C4-2B (cell line): Measurements from ENCODE around the gene FOXD3.

ENCODE experiments used
- H3K27ac ChIP-seq: fragments of 450-650 bp; 2 replicates; pipeline ENCODE4 v1.5.1; 2017
- CTCF ChIP-seq: fragments of 450-650 bp; conservative IDR thresholded peaks from 2 replicates; pipeline ENCODE4 v1.5.1; 2017; ENCODE audit warnings: mild to moderate bottlenecking
- ZFX ChIP-seq: fragments of 450-650 bp; IDR thresholded peaks from 2 replicates; pipeline ENCODE4 v1.6.1; 2017

FOXD3 gene

DNA sequence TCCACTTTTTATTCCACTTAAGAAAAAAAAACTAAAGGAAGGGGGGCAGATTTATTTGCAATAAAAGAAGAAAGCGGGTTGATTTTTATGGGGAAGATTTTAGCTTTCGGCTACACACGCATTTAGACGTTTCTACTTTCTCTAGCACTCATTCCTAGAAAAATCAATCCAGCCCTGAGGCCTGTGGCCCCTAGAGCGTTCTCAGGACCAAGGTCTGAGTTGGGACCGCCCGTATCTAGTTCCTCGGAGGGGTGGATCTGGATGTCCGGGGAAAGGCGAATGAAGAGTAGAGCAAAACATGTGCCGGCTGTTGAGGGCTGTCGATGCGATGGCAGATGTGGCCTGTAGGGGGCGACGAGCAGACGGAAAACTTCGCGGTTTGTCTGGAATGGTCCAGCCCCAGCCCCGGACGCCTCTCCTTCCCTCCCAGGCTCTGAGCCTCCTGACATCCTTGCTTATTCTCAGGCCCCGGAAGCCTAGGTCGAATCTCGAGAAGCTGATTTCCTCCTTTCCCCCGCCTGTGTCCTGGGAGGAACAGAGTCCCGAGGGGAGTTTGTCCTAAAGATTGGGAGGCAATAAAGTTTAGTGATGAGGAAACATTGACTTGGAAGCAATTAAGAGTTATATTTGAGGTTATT, 5.2 kb downstream of the FOXD3 start:
- no peak for TF ChIP-seq ZFX
- peak; percentile 97 for TF ChIP-seq CTCF
- H3K27ac ChIP-seq: no peak overlapping the region

DNA sequence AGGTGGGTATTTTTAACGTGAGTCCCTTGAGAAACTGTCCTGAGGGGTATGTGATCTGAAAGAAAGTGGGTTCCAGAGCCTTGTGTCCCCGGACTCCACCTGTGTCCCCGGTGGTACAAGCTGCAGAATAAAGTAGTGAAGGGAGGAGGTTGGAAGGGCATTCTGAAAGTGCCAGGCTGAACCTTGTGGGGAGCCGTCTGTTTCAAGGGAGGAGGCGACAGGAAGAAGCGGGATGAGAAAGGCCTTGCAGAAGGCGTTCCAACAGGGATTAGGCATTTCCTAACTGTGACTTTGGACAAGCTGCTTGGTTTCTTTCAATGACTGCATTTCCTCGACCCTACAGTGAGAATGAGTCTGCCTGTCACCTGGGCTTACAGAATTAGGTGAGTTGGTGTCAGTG, 5.8 kb downstream of the FOXD3 start:
- TF ChIP-seq CTCF (no peak), ZFX (no peak)
- H3K27ac ChIP-seq: no peak overlapping the region

GRCh38 chr1:63328781-63329180, 6.4 kb downstream of the FOXD3 start:
- TF ChIP-seq CTCF (no peak), ZFX (no peak)
- H3K27ac ChIP-seq: no peak overlapping the region

GRCh38 chr1:63329621-63330330, 7.4 kb downstream of the FOXD3 start:
- no peak overlapping the region for H3K27ac ChIP-seq
- TF ChIP-seq CTCF (no peak), ZFX (no peak)

DNA sequence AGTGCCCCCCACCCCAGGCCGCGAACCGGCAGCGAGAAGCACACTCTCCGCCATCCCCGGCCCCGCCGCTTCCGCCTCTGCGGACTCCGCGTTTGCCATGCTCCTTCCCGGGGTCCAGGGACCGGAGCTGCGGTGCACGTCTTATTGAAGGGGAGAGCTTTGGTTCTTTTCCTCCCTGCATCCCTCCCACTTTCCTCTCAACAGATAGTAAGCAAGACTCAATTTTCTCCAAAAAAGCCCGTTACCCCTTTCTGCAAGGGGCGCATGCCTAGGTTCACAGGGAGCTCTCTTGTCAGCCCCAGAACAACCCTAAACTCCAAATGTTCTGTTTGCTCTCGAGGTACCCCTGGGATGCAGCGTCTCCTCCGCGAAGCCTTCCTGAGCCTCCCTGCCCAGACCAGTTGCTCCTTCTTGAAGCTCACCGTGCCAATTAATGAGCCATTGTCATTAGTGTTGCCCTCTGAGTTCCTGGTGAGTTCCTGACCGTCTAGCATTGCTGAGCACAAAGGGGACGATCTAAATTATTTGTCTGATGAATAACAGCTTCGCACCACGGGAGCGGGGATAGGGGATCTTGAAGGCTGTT, 8.1 kb downstream of the FOXD3 start:
- no peak for TF ChIP-seq ZFX
- TF ChIP-seq CTCF: no peak
- no peak overlapping the region for H3K27ac ChIP-seq

GRCh38 chr1:63342402-63342801, 20.0 kb downstream of the FOXD3 start:
- H3K27ac ChIP-seq: no peak overlapping the region
- TF ChIP-seq CTCF (no peak), ZFX (no peak)

GRCh38 chr1:63343922-63344321, 21.6 kb downstream of the FOXD3 start:
- TF ChIP-seq CTCF (no peak), ZFX (no peak)
- H3K27ac ChIP-seq: no peak overlapping the region
